HEK293 (cell line): ENCODE results near the gene ARAP1.

ENCODE experiments used
- CTCF ChIA-PET: fragments of 350-600 bp; formaldehyde crosslinking; extraction: SDS; loops from one replicate; lab custom pipeline; 2021; ENCODE audit warnings: antibody characterized with exemption; lab: Yijun Ruan, JAX
- POLR2A ChIA-PET: fragments of 300-600 bp; formaldehyde crosslinking; extraction: SDS; loops from one replicate; lab custom pipeline; 2020; ENCODE audit warnings: antibody characterized with exemption, inconsistent platforms; lab: Yijun Ruan, JAX
- H3K27ac ChIP-seq: fragments of 200-500 bp; sonication (Bioruptor generic); 2 replicates; pipeline ENCODE4 v1.5.1; 2014; ENCODE audit warnings: low read depth, low read length, control low read depth, inconsistent platforms; ENCODE audit errors: extremely low read depth
- H3K36me3 ChIP-seq, 2 experiments: fragments of 200-500 bp in 1 of 2; sonication (Bioruptor generic) in 1 of 2; 1 replicate in 1 of 2; 2 replicates in 1 of 2; pipeline ENCODE4 v1.5.1; 2014 to 2017; ENCODE audit warnings: inconsistent platforms in 2 of 2, low read length in 2 of 2; ENCODE audit not compliant: control insufficient read depth in 2 of 2, insufficient read depth in 1 of 2
- H3K4me1 ChIP-seq: fragments of 200-500 bp; sonication (Bioruptor generic); 2 replicates; pipeline ENCODE4 v1.5.1; 2014; ENCODE audit warnings: mild to moderate bottlenecking, low read length, inconsistent platforms; ENCODE audit not compliant: control insufficient read depth, insufficient read depth
- H3K4me3 ChIP-seq: 2 replicates; pipeline ENCODE4 v1.5.1; 2011; ENCODE audit warnings: low read depth, mild to moderate bottlenecking, control low read depth, low read length, moderate library complexity
- H3K9me3 ChIP-seq: fragments of 200-500 bp; sonication (Bioruptor generic); 2 replicates; pipeline ENCODE4 v1.5.1; 2014; ENCODE audit warnings: low read depth, low read length, inconsistent platforms; ENCODE audit not compliant: control insufficient read depth, insufficient read depth
- GFI1B ChIP-seq: fragments of 450-650 bp; formaldehyde crosslinking; IDR thresholded peaks from 2 replicates; pipeline ENCODE4 v1.5.1; 2016; ENCODE audit warnings: missing biosample characterization, missing genetic modification characterization
- GLIS1 ChIP-seq: fragments of 450-650 bp; formaldehyde crosslinking; IDR thresholded peaks from 2 replicates; pipeline ENCODE4 v1.5.1; 2016; ENCODE audit warnings: missing biosample characterization, missing genetic modification characterization
- PRDM10 ChIP-seq: fragments of 450-650 bp; formaldehyde crosslinking; IDR thresholded peaks from 2 replicates; pipeline ENCODE4 v1.5.1; 2016; ENCODE audit warnings: missing biosample characterization, missing genetic modification characterization
- PRDM2 ChIP-seq: fragments of 450-650 bp; formaldehyde crosslinking; IDR thresholded peaks from 2 replicates; pipeline ENCODE4 v1.5.1; 2016; ENCODE audit warnings: missing biosample characterization, missing genetic modification characterization, borderline replicate concordance
- ZNF157 ChIP-seq: fragments of 450-650 bp; formaldehyde crosslinking; IDR thresholded peaks from 2 replicates; pipeline ENCODE4 v1.5.1; 2016; ENCODE audit warnings: missing biosample characterization, missing genetic modification characterization
- ZNF19 ChIP-seq: fragments of 450-650 bp; formaldehyde crosslinking; IDR thresholded peaks from 2 replicates; pipeline ENCODE4; 2016; ENCODE audit warnings: missing biosample characterization, missing genetic modification characterization, low read depth
- ZNF214 ChIP-seq: fragments of 450-650 bp; formaldehyde crosslinking; IDR thresholded peaks from 2 replicates; pipeline ENCODE4 v1.5.1; 2017; ENCODE audit warnings: missing biosample characterization, mild to moderate bottlenecking, missing genetic modification characterization, borderline replicate concordance
- ZNF280C ChIP-seq: fragments of 450-650 bp; formaldehyde crosslinking; IDR thresholded peaks from 2 replicates; pipeline ENCODE4 v1.5.1; 2016; ENCODE audit warnings: missing biosample characterization, missing genetic modification characterization
- ZNF341 ChIP-seq: fragments of 450-650 bp; formaldehyde crosslinking; IDR thresholded peaks from 2 replicates; pipeline ENCODE4; 2016; ENCODE audit warnings: low read depth, missing biosample characterization, missing genetic modification characterization
- ZNF394 ChIP-seq: fragments of 450-650 bp; formaldehyde crosslinking; IDR thresholded peaks from 2 replicates; pipeline ENCODE4 v1.5.1; 2016; ENCODE audit warnings: missing biosample characterization, missing genetic modification characterization, mild to moderate bottlenecking, moderate library complexity, borderline replicate concordance
- ZNF404 ChIP-seq: fragments of 450-650 bp; formaldehyde crosslinking; IDR thresholded peaks from 2 replicates; pipeline ENCODE4 v1.5.1; 2017; ENCODE audit warnings: missing biosample characterization, missing genetic modification characterization
- ZNF449 ChIP-seq: fragments of 450-650 bp; formaldehyde crosslinking; IDR thresholded peaks from 2 replicates; pipeline ENCODE4 v1.5.1; 2017; ENCODE audit warnings: missing biosample characterization, mild to moderate bottlenecking, missing genetic modification characterization, moderate library complexity
- ZNF48 ChIP-seq: fragments of 450-650 bp; formaldehyde crosslinking; IDR thresholded peaks from 2 replicates; pipeline ENCODE4 v1.5.1; 2016; ENCODE audit warnings: missing biosample characterization, missing genetic modification characterization
- ZNF529 ChIP-seq: fragments of 450-650 bp; formaldehyde crosslinking; IDR thresholded peaks from 2 replicates; pipeline ENCODE4 v1.5.1; 2017; ENCODE audit warnings: missing genetic modification characterization, missing biosample characterization; ENCODE audit not compliant: insufficient replicate concordance
- ZNF600 ChIP-seq: fragments of 450-650 bp; formaldehyde crosslinking; IDR thresholded peaks from 2 replicates; pipeline ENCODE4 v1.5.1; 2016; ENCODE audit warnings: missing biosample characterization, missing genetic modification characterization
- ZNF610 ChIP-seq: fragments of 450-650 bp; formaldehyde crosslinking; IDR thresholded peaks from 2 replicates; pipeline ENCODE4 v1.5.1; 2016; ENCODE audit warnings: missing biosample characterization, missing genetic modification characterization, borderline replicate concordance
- ZNF626 ChIP-seq: fragments of 450-650 bp; sonication (Bioruptor Pico); formaldehyde crosslinking; IDR thresholded peaks from 2 replicates; pipeline ENCODE4 v1.5.1; 2018; ENCODE audit warnings: missing biosample characterization, missing genetic modification characterization, inconsistent platforms
- ZNF658 ChIP-seq: fragments of 450-650 bp; formaldehyde crosslinking; IDR thresholded peaks from 2 replicates; pipeline ENCODE4; 2016; ENCODE audit warnings: missing biosample characterization, missing genetic modification characterization

The ARAP1 gene

DNA sequence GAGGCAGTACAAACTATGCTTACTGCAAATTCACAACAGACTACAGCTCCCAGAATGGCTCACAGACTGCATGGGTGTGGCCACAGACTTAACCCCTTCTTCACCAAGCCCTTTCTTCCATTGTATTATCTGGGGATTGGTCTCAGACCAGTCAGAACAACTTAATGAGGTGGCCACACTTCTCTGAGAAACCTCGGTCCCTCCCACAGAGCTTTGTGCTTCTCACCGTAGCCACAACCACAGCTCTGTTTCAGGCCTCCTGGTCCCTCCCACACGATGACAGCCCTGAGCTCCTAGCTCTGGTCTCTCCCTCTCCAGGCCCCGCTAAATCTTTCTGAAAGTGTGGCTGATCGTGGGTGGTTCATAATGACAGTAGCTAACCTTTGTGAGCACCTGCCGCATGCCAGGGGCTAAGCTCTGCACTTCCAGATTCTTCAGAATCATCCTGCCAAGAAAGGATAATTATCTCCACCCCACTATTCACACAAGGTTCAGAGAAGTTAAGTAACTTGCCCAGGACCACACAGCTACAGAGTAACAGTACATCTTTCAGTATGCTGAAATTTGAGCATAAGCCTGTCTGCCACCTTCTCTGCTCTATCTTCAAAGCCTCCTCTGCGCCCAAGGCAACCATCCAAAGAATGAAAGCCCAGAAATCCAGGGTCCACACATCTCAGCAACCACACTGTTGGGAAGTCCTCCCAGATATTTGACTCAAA is 83.4 kb downstream of the ARAP1 start (continued):
- TF ChIP-seq ZNF449 (tag by site-specific recombination), result no peak
- no peak for TF ChIP-seq ZNF529 (tag by site-specific recombination)

- ChIA-PET POLR2A (no interaction called here), CTCF (interaction anchor here (0.7 to 0.8 kb wide), 3 partner anchors 11 to 36 kb away, joined by 3 to 6 read pairs (median 3); no protein-coding TSS in a partner anchor)
- Histone ChIP-seq H3K9me3 (no peaks in the 10 kb centered on the region), H3K4me3 (no peak overlapping the region), H3K4me1 (no peaks in the 10 kb centered on the region), H3K27ac (no peak overlapping the region), H3K36me3 (no peaks in the 10 kb centered on the region)
- TF ChIP-seq PRDM10 (tag by site-specific recombination), result no peak
- no peak for TF ChIP-seq PRDM2
- TF ChIP-seq ZNF19 (tag by site-specific recombination), result no peak
- TF ChIP-seq ZNF626, result no peak
- no peak for TF ChIP-seq ZNF658
- TF ChIP-seq GFI1B (tag by site-specific recombination), result no peak
- no peak for TF ChIP-seq ZNF48 (tag by site-specific recombination)
These were observed 86.2 kb downstream of the ARAP1 start for GRCh38 chr11:72665911-72666472.

DNA sequence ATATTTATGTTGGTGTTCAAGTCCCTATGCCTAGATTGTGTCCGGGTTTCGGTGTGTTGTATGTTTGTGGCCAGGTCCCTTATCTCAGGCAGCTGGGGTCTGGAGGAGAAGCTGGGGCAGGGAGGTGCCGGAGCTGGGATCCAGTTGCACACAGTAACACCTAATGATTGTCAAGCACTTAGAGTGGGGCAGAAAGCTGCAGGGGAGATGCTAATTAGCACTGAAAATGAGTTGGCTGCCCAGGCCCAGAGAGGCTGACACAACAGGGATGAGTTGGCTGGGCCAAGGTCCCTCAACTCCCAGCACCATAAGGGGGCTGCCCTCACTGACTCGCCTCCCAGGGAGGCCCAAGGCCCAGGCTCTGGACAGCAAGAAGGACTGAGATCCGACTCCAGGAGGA is 90.2 kb downstream of the ARAP1 start:
- H3K27ac ChIP-seq, result no peak overlapping the region
- CTCF ChIA-PET, result interaction anchor here (0.7 kb wide), 1 partner anchor 1158 kb away, joined by 3 read pairs; no protein-coding TSS in a partner anchor
- H3K4me3 ChIP-seq, result no peak overlapping the region
- TF ChIP-seq ZNF214 (no peak), GLIS1 (tag by site-specific recombination) (peak; percentile 79), ZNF394 (0 out of 2 replicates have a peak, but pooled peaks have one; percentile 16), ZNF280C (tag by site-specific recombination) (no peak), ZNF600 (tag by site-specific recombination) (0 out of 2 replicates have a peak, but pooled peaks have one; percentile 1), ZNF404 (tag by site-specific recombination) (no peak), ZNF157 (tag by site-specific recombination) (no peak), ZNF341 (tag by site-specific recombination) (no peak), ZNF610 (no peak)
- POLR2A ChIA-PET, result no interaction called here
- H3K9me3 ChIP-seq, result no peaks in the 10 kb centered on the region
- H3K4me1 ChIP-seq, result no peaks in the 10 kb centered on the region
- no peaks in the 10 kb centered on the region for H3K36me3 ChIP-seq
